HG02970 (cell line): Measurements from ENCODE around the gene IMPG2.
"Not testable (repeated sequence)": the region's sequence is repeated elsewhere in the genome, so short reads cannot be mapped to it uniquely, and the experiment has no call there.

Source experiments
- ATAC-seq: cut with Tn5 transposase; IDR thresholded peaks from one replicate; pipeline ENCODE4 v1.9.1; 2021; ENCODE audit warnings: mild to moderate bottlenecking, moderate library complexity, moderate number of reproducible peaks; ENCODE audit not compliant: unreplicated experiment, low FRiP score

The IMPG2 gene

DNA sequence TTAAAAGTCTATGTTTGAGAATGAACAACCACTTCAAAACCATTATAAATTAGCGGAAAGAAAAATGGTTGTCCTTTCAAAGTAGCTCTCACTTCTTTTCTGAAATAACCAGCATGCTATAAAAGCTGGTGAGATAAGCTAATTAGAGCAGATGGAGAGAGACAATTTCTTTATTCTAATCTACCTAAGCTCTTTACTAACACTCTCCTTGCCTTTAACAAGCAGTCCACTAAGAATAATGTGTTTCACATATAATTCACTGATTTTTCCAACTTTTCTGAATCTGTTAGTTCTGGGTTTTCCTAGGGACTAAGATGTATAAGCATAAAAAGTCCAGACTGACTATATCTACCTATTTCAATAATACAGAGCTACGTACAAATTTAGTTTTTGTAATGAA is at the start of gene IMPG2:
Gene IMPG2, minus strand, starts transcription at position 101 of the 400 bp plus-strand sequence. CDS start 203 bp downstream, outside the sequence.
- no peak for ATAC-seq

DNA sequence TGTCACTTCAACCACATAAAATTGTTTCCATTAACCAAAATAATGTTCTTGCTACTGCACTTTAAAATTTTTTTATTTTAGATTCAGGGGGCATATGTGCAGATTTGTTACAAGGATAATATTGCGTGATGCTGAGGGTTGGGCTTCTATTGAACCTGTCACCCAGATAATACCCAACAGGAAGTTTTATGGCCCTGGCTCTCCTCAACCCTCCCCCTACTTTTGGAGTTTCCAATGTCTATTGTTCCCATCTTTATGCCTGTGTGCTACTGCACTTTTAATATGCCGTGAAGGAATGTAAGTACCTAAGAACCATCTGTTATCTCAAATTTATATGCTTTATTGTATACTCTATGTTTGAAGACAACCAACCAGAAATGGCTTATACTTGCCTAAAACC is 42.0 kb upstream of the IMPG2 start:
- ATAC-seq: no peak

DNA sequence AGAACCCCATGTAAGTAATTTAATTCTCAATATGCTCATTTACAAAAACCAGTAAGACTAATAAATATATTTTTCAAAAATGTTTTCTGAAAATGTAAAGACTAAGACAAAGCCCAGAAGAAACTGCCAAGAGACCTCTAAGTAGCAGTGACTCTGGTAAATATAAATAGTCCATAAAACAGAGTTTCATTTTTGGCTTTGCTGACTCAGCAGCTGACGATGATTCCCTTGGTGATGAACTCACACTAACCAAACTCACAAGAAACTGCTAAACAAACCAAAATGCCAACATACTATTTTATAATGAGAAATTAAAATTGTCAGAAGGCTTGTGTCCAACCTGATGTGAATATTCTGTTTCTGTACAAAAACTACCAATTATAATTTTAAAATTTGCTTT is 31.5 kb upstream of the IMPG2 start:
- no peak for ATAC-seq

DNA sequence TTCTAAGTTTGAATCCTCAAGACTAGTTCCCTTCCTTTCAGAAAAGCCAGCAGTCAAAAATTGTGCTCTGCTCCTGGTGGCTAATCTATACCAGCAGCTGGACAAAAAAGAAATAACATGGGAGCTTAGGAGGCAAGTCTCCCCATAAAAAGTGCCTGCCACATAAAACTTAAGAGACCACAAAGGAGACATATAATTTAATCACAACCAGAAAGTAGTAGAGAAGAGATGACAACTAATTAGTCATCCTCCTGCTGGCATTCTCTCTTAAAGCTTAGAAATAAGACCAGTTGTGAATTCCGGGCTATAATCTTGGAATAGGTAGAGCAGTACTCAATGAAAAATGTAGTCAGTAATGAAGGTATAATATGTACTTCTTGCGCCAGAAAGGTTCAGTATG is 20.2 kb upstream of the IMPG2 start:
- ATAC-seq: no peak

DNA sequence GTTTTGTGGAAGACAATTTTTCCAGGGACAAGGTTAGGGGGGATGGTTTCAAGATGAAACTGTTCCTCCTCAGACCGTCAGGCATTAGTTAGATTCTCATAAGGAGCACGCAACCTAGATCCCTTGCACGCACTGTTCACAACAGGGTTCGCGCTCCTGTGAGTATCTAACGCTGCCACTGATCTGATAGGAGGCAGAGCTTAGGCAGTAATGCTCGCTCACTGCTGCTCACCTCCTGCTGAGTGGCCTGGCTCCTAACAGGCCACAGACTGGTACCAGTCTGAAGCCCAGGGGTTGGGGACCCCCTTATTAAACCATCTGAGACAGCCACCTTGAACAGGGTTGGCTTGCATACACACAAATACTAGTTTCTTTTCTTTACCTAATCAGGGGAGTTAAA is 13.5 kb upstream of the IMPG2 start:
- ATAC-seq: no peak

DNA sequence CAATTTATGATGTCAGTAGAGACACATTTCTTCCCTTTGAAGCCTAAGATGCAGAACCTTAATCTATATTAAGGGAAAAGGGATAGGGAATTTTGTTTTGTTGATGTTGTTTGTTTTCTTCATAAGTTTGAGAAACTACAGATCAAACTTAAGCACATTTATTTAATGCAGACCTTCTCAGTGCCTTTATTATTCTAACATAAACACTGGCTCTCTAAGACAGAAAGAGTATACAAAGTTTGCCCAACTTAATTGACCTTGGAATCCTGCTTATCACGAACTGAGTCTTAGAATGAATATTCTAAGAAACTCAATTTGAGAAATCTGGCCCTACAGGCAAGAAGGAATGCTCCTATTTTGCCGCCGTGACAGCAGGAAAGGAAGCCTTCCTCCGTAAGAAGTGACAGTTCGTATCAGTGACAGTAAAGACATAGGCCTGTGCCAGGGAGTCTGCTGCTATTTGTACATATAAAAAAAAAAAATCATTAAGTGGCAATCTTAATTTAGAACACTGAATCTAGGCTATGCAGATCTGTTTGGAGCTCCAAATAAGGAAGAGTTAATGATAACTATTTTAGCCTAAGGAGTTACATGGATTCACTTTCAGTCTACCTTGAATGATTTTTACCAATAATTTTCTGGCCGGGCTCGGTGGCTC is 8.8 kb upstream of the IMPG2 start:
- no peak for ATAC-seq

DNA sequence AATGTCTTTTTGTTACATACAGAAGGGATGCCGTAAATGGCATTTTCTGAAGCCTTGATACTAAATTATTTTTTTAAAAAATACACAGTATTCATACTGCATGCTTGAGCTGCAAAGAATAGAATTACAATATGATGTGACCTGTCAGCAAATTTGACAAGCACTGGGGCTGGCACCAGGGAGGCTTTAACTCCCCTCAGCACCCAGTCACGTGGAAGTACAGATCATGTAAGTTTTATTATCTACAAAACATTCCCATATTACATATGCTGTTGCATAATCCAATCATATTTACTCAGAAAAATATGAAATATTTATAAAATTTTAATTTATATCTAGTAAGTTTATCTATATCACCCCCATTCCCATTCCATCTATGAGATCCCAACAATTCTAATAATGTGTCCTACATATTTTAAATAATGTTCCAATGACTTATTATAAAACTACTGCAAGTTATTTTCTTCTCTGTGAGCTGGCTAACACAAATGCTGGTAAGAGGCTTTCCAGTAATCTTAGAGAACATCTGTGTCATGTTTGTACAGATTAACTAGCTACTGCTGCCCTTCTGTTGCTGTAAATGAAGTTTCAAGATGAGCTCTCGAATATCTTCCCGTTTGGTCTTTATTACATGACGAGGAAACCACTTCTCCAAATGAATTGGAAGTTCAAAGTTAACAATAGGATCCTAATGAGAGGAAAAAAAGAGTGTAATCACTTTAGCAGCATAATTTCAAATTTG is 5.2 kb upstream of the IMPG2 start:
- ATAC-seq: no peak

DNA sequence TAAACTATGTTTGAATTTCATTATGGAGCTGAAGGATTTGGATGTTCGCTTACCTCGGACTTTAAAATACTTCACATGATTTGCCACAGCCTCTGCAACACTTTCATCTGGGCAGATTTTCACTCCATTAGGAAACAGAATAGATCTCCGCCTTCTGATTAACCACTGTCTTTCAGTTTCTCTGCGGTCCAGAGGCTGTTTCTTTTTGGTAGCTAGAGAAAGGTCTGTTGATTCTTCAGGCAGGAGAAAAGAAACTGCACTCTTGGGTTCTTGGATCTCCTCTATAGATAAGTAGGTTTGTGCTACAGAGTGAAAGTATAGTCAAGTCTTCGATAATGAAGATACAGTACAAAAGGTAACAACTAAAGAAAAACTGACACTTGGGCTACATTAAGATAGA is 844 bp downstream of the IMPG2 start:
- ATAC-seq: no peak

DNA sequence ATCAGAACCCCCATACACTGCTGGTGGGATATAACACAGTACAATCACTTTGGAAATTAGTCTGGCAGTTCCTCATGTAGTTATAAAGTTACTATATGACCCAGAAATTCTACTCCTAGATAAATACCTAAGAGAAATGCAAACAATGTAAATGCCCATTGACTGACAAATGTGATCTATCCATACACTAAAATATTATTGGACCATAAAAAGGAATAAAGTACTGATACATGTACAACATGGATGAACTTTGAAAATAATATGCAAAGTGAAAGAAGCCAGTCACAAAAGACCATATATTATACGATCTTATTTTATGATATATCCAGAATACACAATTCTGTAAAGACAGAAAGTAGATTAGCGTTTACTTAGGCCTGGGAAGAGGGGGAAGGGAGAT is 7.8 kb downstream of the IMPG2 start:
- no peak for ATAC-seq

DNA sequence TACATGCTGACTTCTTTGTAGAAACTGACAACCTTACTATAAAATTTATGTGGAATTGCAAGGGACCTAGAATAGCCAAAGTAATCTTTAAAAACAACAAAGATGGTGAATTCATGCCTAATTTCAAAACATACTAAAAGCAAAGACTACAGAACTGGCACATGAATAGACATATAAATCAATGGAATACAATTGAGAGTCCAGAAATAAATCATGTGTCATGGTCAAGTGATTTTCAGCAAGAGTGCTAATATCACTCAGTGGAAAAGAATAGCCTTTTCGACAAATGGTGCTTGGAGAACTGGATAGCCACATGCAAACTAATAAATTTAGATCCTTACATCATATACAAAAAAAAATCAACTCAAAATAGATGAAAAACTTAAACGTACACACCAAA is 8.7 kb downstream of the IMPG2 start:
- ATAC-seq: no peak

DNA sequence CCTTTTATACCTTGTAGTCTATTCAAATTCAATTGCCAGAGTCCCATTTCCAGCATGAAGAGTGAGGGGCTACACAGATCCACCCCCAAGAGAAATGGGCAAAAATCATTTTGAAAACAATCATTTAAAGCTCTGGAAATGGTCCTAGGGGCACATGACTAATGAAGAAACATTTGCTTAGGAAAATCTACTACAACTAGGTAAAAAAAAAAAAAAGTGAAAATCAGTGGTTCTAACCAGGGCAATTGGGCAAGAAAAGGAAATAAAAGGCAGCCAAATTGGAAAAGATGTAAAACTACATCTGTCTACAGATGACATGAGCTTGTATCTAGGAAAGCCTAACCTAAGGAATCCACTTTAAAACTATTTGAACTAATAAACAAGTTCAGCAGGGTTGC is 9.4 kb downstream of the IMPG2 start:
- no peak for ATAC-seq

DNA sequence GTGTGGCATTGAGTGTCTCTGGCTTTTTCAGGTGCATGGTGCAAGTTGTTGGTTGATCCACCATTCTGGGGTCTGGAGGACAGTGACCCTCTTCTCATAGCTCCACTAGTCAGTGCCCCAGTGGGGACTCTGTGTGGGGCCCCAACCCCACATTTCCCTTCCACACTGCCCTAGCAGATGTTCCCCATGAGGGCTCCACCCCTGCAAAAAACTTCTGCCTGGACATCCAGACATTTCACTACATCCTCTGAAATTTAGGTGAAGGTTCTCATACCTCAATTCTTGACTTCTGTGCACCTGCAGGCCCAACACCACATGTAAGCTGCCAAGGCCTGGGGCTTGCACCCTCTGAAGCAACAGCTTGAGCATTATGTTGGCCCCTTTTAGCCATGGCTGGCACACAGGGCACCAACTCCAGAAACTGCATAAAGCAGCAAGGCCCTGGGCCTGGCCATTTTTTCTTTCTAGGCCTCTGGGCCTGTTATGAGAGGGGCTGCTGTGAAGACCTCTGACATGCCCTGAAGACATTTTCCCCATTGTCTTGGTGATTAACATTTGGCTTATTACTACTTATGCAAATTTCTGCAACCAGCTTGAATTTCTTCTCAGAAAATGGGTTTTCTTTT is 12.1 kb downstream of the IMPG2 start:
- not testable (repeated sequence) for ATAC-seq

DNA sequence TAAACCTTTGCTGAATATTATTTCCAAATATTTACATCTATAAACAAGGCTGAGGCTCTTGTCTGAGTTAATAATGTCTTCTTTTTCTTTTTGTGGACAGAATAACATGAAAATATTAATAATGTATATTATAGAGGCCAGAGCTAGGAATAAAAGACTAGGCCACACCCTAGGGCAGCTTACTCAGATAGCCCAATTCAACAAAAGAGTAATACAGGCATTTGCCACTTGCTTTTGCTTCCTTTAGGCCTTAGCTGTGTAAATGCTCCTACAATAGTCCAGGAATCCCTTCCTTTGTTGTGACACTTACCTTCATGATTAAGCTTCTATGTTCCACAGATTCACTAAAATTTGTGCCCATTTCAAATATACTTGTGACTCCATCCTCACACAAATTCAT is 16.5 kb downstream of the IMPG2 start:
- no peak for ATAC-seq

DNA sequence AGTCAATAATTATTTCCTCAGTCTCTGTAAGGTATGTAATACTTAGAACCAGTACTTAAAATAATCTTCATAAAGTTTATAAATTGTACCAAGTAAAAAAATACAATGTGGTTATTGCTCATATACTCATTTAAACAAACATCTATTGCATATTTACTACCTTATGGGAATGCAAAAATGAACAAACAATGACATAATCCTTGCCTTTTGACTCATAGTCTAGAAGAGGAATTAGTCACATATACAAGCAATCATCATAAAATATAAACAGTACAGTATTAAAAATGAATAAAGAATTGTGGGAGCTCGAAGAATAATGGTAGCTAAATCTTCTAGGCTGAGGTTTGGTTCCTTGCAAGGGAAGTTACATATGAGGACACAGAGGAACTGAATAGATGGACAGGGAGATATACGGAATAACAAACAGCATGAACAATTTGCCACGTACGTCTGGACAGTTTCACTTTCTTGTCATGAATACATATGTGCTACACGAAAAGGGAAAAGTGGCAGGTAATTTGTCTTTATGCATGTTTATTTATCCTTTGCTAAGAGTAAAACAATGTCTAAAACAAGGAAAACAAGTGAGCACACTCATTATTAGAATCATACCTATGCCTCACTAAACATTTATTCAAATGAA is 17.2 kb downstream of the IMPG2 start:
- no peak for ATAC-seq

DNA sequence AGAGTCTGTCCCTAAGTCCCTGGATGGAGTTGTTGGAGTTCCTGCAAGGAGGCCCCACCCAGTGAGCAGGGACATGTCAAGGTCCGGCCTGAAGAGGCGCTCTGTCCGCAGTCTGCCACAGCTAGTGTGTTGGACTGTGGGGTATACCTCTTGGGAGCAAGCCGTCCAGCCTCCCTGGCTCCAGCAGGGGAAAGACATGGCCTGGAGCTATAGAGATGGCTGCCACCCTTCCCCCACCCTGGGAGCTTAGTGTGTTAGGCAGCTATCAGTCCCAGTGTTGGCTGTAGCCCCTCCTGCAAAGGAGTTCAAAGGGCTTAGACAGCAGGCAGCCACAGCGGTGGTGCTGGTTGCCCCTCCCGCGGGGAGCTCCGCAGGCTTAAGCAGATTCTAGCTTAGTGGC is 20.3 kb downstream of the IMPG2 start:
- no peak for ATAC-seq

DNA sequence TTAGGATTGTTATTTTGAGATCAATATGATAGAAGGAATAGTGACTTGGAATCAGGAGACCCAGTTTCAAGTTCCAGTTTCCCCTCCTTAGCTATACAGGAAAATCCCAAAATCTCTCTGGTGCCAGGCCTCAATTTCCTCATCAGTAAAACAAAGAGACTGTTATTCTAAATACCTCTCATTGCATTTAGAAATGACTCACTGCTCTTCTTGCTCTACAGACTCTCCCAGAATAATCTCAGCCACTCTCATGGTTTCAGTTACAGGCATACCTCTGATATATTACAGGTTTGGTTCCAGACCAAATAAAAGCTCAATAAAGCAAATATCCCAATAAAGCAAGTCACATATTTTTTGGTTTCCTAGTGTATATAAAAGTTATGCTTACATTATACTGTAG is 28.3 kb downstream of the IMPG2 start:
- no peak for ATAC-seq

DNA sequence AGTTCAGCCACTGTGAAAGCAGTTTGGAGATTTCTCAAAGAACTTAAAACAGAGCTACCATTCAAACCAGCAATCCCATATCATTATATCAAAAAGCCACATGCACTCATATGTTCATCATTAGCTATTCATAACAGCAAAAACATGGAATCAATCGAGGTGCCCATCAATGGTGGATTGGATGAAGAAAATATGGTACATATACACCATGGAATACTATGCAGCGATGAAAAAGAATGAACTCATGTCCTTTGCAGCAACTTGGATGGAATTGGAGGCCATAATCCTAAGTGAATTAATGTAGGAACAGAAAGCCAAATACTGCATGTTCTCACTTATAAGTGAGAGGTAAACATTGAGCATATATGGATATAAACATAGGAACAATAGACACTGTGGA is 32.1 kb downstream of the IMPG2 start:
- no peak for ATAC-seq

DNA sequence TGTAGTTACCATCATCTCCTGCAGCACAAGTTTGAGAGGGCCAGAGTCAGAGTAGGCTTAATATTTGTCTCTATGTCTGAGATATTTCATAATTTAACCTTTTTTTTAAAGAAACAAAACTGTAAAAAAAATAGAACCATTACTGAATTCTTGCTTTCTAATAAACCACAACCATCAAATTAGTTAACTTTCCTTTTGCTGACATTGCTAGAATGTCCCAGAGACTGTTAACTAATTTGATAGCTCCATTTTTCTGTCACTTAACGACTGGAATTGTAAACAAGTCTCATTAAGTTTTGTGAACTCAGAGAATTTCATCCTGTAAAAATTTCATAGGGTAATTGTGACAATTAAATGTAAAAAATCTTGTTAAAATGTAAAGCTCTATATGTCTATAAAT is 35.6 kb downstream of the IMPG2 start:
- no peak for ATAC-seq

DNA sequence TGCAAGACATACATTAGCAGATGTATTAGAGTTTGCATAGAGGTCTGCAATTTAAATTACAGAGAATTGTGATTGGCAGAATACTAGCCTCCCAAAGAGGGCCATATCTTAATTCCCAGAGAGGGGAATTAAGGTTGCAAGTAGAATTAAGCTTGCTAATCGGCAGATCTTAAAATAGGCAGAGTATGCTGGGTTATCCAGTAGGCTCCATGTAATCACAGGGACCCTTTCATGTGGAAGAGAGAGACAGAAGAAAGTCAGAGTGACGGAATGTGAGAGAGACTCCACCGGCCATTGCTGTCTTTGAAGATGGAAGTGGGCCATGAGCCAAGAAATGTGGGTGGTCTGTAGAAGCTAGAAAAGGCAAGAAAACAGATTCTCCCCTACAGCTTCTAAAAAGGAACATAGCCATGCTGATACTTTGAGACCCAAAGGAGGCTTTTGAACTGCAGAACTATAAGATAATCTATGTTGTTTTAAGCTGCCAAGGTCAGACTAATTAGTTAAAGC is 38.8 kb downstream of the IMPG2 start:
- ATAC-seq: no peak

DNA sequence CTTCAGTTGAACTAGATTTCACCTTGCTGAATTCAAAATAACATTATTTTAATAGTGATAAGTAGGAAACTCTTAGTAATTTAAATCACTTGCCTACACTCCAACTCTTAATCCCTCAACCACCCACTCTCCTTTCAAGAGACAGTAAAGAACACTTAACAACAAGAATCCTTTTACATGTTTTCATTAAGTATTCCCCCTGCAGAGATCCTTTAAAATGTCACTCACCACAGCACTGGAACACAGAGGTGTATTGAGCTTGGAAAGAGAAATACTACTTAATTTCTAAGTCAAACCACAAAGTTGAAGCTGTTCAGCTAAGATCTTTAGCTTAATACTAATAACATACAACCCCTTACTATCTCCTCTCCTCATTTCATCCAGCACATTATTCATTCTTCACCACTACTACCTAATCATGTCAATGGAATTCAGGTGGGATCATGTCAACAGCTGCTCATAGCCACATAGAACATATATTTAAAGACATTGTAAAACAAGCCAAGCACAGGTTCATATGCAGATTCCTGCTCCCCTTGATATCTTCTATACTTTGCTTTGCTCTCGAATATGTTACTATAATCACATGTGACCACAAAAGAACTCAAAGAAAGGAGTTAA is 40.5 kb downstream of the IMPG2 start:
- ATAC-seq: no peak

DNA sequence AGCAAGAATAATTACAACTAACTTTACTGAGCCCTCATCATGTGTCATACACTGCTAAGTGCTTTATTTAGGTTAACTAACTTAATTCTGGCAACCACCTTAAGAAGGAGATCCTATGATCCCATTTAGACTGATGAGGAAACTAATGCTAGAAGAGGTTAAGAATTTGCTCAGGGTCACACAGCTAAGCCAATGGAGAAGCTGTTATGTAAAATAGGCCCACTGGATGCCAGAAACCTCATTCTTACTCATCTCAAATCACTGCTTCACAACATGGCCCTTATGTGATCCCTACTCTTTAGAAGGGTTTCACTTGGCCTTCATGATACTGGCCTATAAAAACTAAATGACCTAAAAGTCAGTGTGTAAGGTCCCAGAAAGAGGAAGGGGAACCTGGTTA is 41.2 kb downstream of the IMPG2 start:
- no peak for ATAC-seq
